GM12874 (cell line): Measurements from ENCODE around the gene PML.

Experiments
- CTCF ChIP-seq: IDR thresholded peaks from 2 replicates; pipeline ENCODE4 v1.5.1; 2011; ENCODE audit warnings: low read depth, mild to moderate bottlenecking, control low read depth, low read length, moderate library complexity; ENCODE audit not compliant: insufficient read depth

The PML gene

GRCh38 chr15:74027688-74028087 lies 33.2 kb downstream of the PML start:
- TF ChIP-seq CTCF: no peak

- no peak for TF ChIP-seq CTCF
These were observed 34.1 kb downstream of the PML start for GRCh38 chr15:74028646-74029045.

- no peak for TF ChIP-seq CTCF
These were observed 37.5 kb downstream of the PML start for GRCh38 chr15:74032046-74032445.

GRCh38 chr15:74032606-74033561 lies 38.4 kb downstream of the PML start:
- TF ChIP-seq CTCF: no peak

- no peak for TF ChIP-seq CTCF
These were observed 39.8 kb downstream of the PML start for GRCh38 chr15:74034206-74034755.

- TF ChIP-seq CTCF: no peak
These were observed 40.9 kb downstream of the PML start for GRCh38 chr15:74035121-74036017.
